Right lobe of liver (tissue), 6 donors: ENCODE measurements around the gene LGALS3BP. TPM values are rescaled to one million over a fixed set of nuclear protein-coding genes. Genes with fewer than 3 reads are reported as not detected.

Source experiments
- ATAC-seq, 4 donors: fragments of 200-7000 bp; cut with Tn5 transposase; one replicate each; pipeline ENCODE4 v1.9.1; 2020; ENCODE audit warnings: mild to moderate bottlenecking in 4 of 4, moderate library complexity in 4 of 4
- DNase-seq, 3 donors: peaks; one replicate each; pipeline ENCODE4 v3.0.0-alpha.2; 2020
- H3K27ac ChIP-seq, 3 donors: fragments of 200-600 bp; one replicate each; pipeline ENCODE4 v1.8.0; 2022
- H3K27me3 ChIP-seq, 2 donors: fragments of 200-600 bp; one replicate each; pipeline ENCODE4 v1.8.0; 2022
- H3K36me3 ChIP-seq, 4 donors: fragments of 200-600 bp; sonication (generic) in 1 of 4; one replicate each; pipeline versions ENCODE4 v1.5.1 to v1.8.0; 2017 to 2022; ENCODE audit warnings: control low read depth in 1 of 4
- H3K4me1 ChIP-seq, 4 donors: fragments of 200-600 bp; sonication (generic) in 1 of 4; one replicate each; pipeline versions ENCODE4 v1.5.1 to v1.8.0; 2017 to 2022; ENCODE audit warnings: control low read depth in 1 of 4
- H3K4me3 ChIP-seq, 3 donors: fragments of 200-600 bp; one replicate each; pipeline ENCODE4 v1.8.0; 2022
- H3K9me3 ChIP-seq, 4 donors: fragments of 200-600 bp; sonication (generic) in 1 of 4; one replicate each; pipeline versions ENCODE4 v1.5.1 to v1.8.0; 2017 to 2022; ENCODE audit warnings: control low read depth in 1 of 4
- POLR2A ChIP-seq: fragments of 450-650 bp; IDR thresholded peaks from one replicate; pipeline ENCODE4 v1.6.1; 2017; ENCODE audit warnings: antibody characterized with exemption, mild to moderate bottlenecking
- WGBS: methylation state at CpG from one replicate; pipeline ENCODE4 v1.1.6; 2018; ENCODE audit warnings: low coverage, low lambda C conversion rate; ENCODE audit not compliant: insufficient coverage; ENCODE audit errors: missing lambda C conversion rate; 5-methylcytosine and 5-hydroxymethylcytosine counted together
- intact Hi-C, 2 donors: fragments of 100-400 bp; cut with DNase I; formaldehyde crosslinking; loops; one replicate each; pipeline versions ENCODE4 v1.11.2 to v1.14.1; 2022
- total RNA-seq, 6 experiments: library from RNA; depleted of rRNA in 2 of 6; stranded (reverse); fragments of >200 nt in 2 of 6; fragmentation: NEBNext Ultra II Directional in 3 of 6; extraction: Animal tissue kit (Norgen Biotek cat#: 25700) in 3 of 6; gene quantifications; one replicate each; pipeline versions ENCODE4 v1.1.0 to v1.2.4, GENCODE V29; 2016 to 2023
- TF ChIP-seq, protein P1 (sequence below), 4 donors: fragments of 200-600 bp in 3 of 4; fragments of 450-650 bp in 1 of 4; IDR thresholded peaks; one replicate each; pipeline versions ENCODE4 v1.5.1 to v1.8.0; 2016 to 2022; ENCODE audit warnings: antibody characterized with exemption in 4 of 4, mild to moderate bottlenecking in 2 of 4
- donor health status: DM: no; HTN: yes; CAD: no.
- donor health status: DM: no; HTN: no; CAD: no.
- donor health status: DM: no; HTN: no; CAD: no.
- donor health status: DM: no; HTN: yes; CAD: no.
- donor health status: DM: no; HTN: yes; CAD: no.

LGALS3BP gene
- total RNA-seq, 6 experiments from 2014 or later, result 82.8 to 257 (median 121) TPM

- intact Hi-C loops, result no loop called here
- no peaks in the 10 kb centered on the region for H3K36me3 ChIP-seq
- peak overlapping the region in 2 of 3 donors; percentile 32 to 69 for H3K27ac ChIP-seq
- peaks cover 0 to 11% (median 0%) of the 10 kb centered on the region in 4 donors for H3K4me1 ChIP-seq
- DNase-seq (peak in 2 of 3 donors; percentile 49 to 62), ATAC-seq (peak; percentile 15 to 42 (median 30))
- TF ChIP-seq, protein P1, sequence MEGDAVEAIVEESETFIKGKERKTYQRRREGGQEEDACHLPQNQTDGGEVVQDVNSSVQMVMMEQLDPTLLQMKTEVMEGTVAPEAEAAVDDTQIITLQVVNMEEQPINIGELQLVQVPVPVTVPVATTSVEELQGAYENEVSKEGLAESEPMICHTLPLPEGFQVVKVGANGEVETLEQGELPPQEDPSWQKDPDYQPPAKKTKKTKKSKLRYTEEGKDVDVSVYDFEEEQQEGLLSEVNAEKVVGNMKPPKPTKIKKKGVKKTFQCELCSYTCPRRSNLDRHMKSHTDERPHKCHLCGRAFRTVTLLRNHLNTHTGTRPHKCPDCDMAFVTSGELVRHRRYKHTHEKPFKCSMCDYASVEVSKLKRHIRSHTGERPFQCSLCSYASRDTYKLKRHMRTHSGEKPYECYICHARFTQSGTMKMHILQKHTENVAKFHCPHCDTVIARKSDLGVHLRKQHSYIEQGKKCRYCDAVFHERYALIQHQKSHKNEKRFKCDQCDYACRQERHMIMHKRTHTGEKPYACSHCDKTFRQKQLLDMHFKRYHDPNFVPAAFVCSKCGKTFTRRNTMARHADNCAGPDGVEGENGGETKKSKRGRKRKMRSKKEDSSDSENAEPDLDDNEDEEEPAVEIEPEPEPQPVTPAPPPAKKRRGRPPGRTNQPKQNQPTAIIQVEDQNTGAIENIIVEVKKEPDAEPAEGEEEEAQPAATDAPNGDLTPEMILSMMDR (IDR thresholded peaks at IDR 0.05), result peak; percentile 45 to 74 (median 60)
- no peak for TF ChIP-seq POLR2A
- H3K4me3 ChIP-seq, result no peak overlapping the region
- no peaks in the 10 kb centered on the region for H3K9me3 ChIP-seq
- WGBS, result 14% methylated on average over 12 of the region's 19 CpGs
- H3K27me3 ChIP-seq, result no peaks in the 10 kb centered on the region
These were observed 40.2 kb upstream of the LGALS3BP start for GRCh38 chr17:79019632-79020584.

GRCh38 chr17:79019261-79019631 is 39.5 kb upstream of the LGALS3BP start:
- WGBS, result 32% methylated on average over 2 of the region's 2 CpGs
- no peak for ATAC-seq
- no peaks in the 10 kb centered on the region for H3K36me3 ChIP-seq
- no peak overlapping the region for H3K4me3 ChIP-seq
- no peak for DNase-seq
- intact Hi-C loops, result no loop called here
- no peaks in the 10 kb centered on the region for H3K27me3 ChIP-seq
- H3K4me1 ChIP-seq, result peaks cover 0 to 11% (median 0%) of the 10 kb centered on the region in 4 donors
- no peak for TF ChIP-seq POLR2A
- TF ChIP-seq, protein P1 (IDR thresholded peaks at IDR 0.05), result no peak
- no peaks in the 10 kb centered on the region for H3K9me3 ChIP-seq
- no peak overlapping the region for H3K27ac ChIP-seq

GRCh38 chr17:79018370-79018695 is 38.6 kb upstream of the LGALS3BP start:
- intact Hi-C loops, result no loop called here
- H3K4me1 ChIP-seq, result peaks cover 0 to 5% (median 0%) of the 10 kb centered on the region in 4 donors
- H3K36me3 ChIP-seq, result no peaks in the 10 kb centered on the region
- H3K27ac ChIP-seq, result no peak overlapping the region
- no peak for DNase-seq
- no peaks in the 10 kb centered on the region for H3K9me3 ChIP-seq
- no peak overlapping the region for H3K4me3 ChIP-seq
- 20% methylated on average over 1 of the region's 3 CpGs for WGBS
- no peak for TF ChIP-seq POLR2A
- TF ChIP-seq, protein P1 (IDR thresholded peaks at IDR 0.05), result no peak
- ATAC-seq, result no peak
- no peaks in the 10 kb centered on the region for H3K27me3 ChIP-seq

DNA sequence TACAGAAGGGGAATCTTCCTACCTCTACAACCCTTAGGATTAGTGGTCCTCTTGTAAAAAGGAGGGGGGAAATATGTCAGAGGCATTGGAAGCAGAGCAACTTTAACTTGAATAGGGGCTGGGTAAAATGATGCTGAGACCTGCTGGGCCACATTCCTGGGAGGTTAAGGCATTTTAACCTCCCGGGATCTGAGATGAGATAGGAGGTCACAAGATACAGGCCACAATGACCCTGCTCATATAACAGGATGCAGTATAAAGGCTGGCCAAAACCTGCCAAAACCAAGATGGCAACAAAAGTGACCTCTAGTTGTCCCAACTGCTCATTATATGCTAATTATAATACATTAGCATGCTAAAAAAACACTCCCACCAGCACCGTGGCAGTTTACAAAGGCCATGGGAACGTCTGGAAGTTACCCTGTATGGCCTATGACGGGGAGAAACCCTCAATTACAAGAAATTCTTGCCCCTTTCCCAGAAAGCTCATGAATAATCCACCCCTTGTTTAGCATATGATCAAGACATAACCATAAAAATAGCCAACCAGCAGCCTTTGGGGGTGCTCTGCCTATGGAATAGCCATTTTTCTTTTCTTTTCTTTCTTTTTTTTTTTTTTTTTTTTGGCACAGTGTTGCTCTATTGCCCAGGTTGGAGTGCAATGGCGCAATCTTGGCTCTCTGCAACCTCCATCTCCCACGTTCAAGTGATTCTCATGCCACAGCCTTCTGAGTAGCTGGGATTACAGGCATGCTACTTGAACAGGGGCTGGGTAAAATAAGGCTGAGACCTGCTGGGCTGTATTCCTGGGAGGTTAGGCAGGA is 38.0 kb upstream of the LGALS3BP start:
- no peaks in the 10 kb centered on the region for H3K27me3 ChIP-seq
- no peak overlapping the region for H3K27ac ChIP-seq
- peaks cover 0 to 5% (median 0%) of the 10 kb centered on the region in 4 donors for H3K4me1 ChIP-seq
- DNase-seq (no peak), ATAC-seq (no peak)
- intact Hi-C loops, result no loop called here
- 43% methylated on average over 6 of the region's 6 CpGs for WGBS
- no peaks in the 10 kb centered on the region for H3K36me3 ChIP-seq
- H3K9me3 ChIP-seq, result no peaks in the 10 kb centered on the region
- H3K4me3 ChIP-seq, result no peak overlapping the region
- TF ChIP-seq POLR2A, result no peak
- TF ChIP-seq, protein P1 (IDR thresholded peaks at IDR 0.05), result no peak
